HepG2 (cell line): ENCODE measurements around the gene TOGARAM1. TPM values are rescaled to one million over a fixed set of nuclear protein-coding genes. Genes with fewer than 3 reads are reported as not detected.

Experiments used
- ARNTL ChIP-seq: sonication (generic); formaldehyde crosslinking; IDR thresholded peaks from 2 replicates; pipeline ENCODE4 v1.4.0; 2020; ENCODE audit warnings: mild to moderate bottlenecking, missing genetic modification reagents
- BORCS8-MEF2B ChIP-seq: sonication (generic); formaldehyde crosslinking; IDR thresholded peaks from 2 replicates; pipeline ENCODE4 v1.8.0; 2022; ENCODE audit warnings: mild to moderate bottlenecking, missing genetic modification reagents
- ERF ChIP-seq: IDR thresholded peaks from 2 replicates; pipeline ENCODE4 v1.6.1; 2018; ENCODE audit warnings: missing biosample characterization, missing genetic modification reagents
- ESRRA ChIP-seq: sonication (generic); formaldehyde crosslinking; IDR thresholded peaks from 2 replicates; pipeline ENCODE4 v1.5.1; 2020; ENCODE audit warnings: mild to moderate bottlenecking, low read depth, missing genetic modification reagents
- FOXJ3 ChIP-seq: sonication (generic); formaldehyde crosslinking; IDR thresholded peaks from 2 replicates; pipeline ENCODE4 v1.4.0; 2020; ENCODE audit warnings: missing genetic modification reagents, mild to moderate bottlenecking, borderline replicate concordance
- HHEX ChIP-seq: IDR thresholded peaks from 2 replicates; pipeline ENCODE4 v1.6.1; 2016; ENCODE audit warnings: control low read depth
- HNRNPUL1 ChIP-seq: fragments of 200-400 bp; formaldehyde crosslinking; IDR thresholded peaks from 2 replicates; pipeline ENCODE4 v1.6.1; 2017; ENCODE audit warnings: low read depth, mild to moderate bottlenecking, low read length, moderate library complexity
- KMT2B ChIP-seq: IDR thresholded peaks from 2 replicates; pipeline ENCODE4 v1.6.1; 2016; ENCODE audit warnings: missing genetic modification reagents, missing compliant biosample characterization
- MTF2 ChIP-seq: sonication (generic); formaldehyde crosslinking; IDR thresholded peaks from 2 replicates; pipeline ENCODE4 v1.5.0; 2020; ENCODE audit warnings: missing genetic modification reagents, borderline replicate concordance
- NFE2L2 ChIP-seq: fragments of 150-350 bp; IDR thresholded peaks from 2 replicates; pipeline ENCODE4 v1.6.1; 2014; ENCODE audit warnings: low read length
- PHF8 ChIP-seq: sonication (generic); formaldehyde crosslinking; IDR thresholded peaks from 2 replicates; pipeline ENCODE4 v1.5.0; 2020; ENCODE audit warnings: missing genetic modification reagents
- PTBP1 ChIP-seq: fragments of 200-400 bp; formaldehyde crosslinking; IDR thresholded peaks from 2 replicates; pipeline ENCODE4 v1.6.1; 2018; ENCODE audit warnings: low read length, low read depth; ENCODE audit not compliant: poor library complexity, severe bottlenecking
- STAT5B ChIP-seq: sonication (generic); formaldehyde crosslinking; IDR thresholded peaks from 2 replicates; pipeline ENCODE4 v1.4.0; 2020; ENCODE audit warnings: missing genetic modification reagents
- YEATS2 ChIP-seq: sonication (generic); formaldehyde crosslinking; IDR thresholded peaks from 2 replicates; pipeline ENCODE4 v1.4.0; 2020; ENCODE audit warnings: missing genetic modification reagents, borderline replicate concordance
- ZFP62 ChIP-seq: sonication (generic); formaldehyde crosslinking; IDR thresholded peaks from 2 replicates; pipeline ENCODE4 v1.4.0; 2020; ENCODE audit warnings: missing genetic modification reagents
- ZKSCAN1 ChIP-seq: fragments of 150-350 bp; IDR thresholded peaks from 2 replicates; pipeline ENCODE4 v1.6.1; 2014; ENCODE audit warnings: low read length
- ZNF382 ChIP-seq: sonication (generic); formaldehyde crosslinking; IDR thresholded peaks from 2 replicates; pipeline ENCODE4 v1.5.0; 2020; ENCODE audit warnings: missing genetic modification reagents, mild to moderate bottlenecking, borderline replicate concordance
- ZNF543 ChIP-seq: sonication (generic); formaldehyde crosslinking; IDR thresholded peaks from 2 replicates; pipeline ENCODE4 v1.4.0; 2020; ENCODE audit warnings: mild to moderate bottlenecking, missing genetic modification reagents
- ZNF747 ChIP-seq: sonication (generic); formaldehyde crosslinking; IDR thresholded peaks from 2 replicates; pipeline ENCODE4 v1.8.1; 2023; ENCODE audit warnings: missing genetic modification reagents, mild to moderate bottlenecking, borderline replicate concordance
- polyA plus RNA-seq, 8 experiments: library from polyadenylated mRNA; depleted of rRNA in 3 of 8; stranded (reverse) in 7 of 8; unstranded in 1 of 8; fragments of >200 nt; fragmentation: Illumina TruSeq in 4 of 8; extraction: Trizol in 4 of 8; gene quantifications; 2 replicates each; pipeline versions ENCODE4 v1.2.1 to v1.2.3, GENCODE V29; 2011 to 2016; ENCODE audit warnings: low read depth in 4 of 8, missing spikeins in 1 of 8, mixed read lengths in 1 of 8; ENCODE audit not compliant: insufficient read depth in 1 of 8
- total RNA-seq, 5 experiments: library from RNA; depleted of rRNA; stranded (reverse); fragments of >200 nt; fragmentation: Illumina TruSeq; extraction: Trizol; gene quantifications; 2 replicates each; pipeline ENCODE4 v1.2.3, GENCODE V29; 2016; ENCODE audit warnings: low read depth in 1 of 5
- TF ChIP-seq, protein P1 (sequence below): IDR thresholded peaks from 2 replicates; pipeline ENCODE4 v1.6.1; 2012; ENCODE audit warnings: low read depth, low read length, improper control_type of control experiment
- TF ChIP-seq, protein P2 (sequence below): sonication (generic); formaldehyde crosslinking; IDR thresholded peaks from 2 replicates; pipeline ENCODE4 v1.4.0; 2020; ENCODE audit warnings: mild to moderate bottlenecking, missing genetic modification reagents, borderline replicate concordance
- TF ChIP-seq, protein P3 (sequence below): sonication (generic); formaldehyde crosslinking; IDR thresholded peaks from 2 replicates; pipeline ENCODE4 v1.4.0; 2020; ENCODE audit warnings: mild to moderate bottlenecking, low read depth, missing genetic modification reagents
- TF ChIP-seq, protein P4 (sequence below): sonication (generic); formaldehyde crosslinking; IDR thresholded peaks from 2 replicates; pipeline ENCODE4 v1.4.0; 2020; ENCODE audit warnings: missing genetic modification reagents, low read depth, mild to moderate bottlenecking, borderline replicate concordance

Gene TOGARAM1
- total and polyA plus RNA-seq, 2 of the 13 experiments (the other 11 are each of a cell fraction or from before 2014, with no cell fraction given) = 5.6 to 9.8 TPM

DNA sequence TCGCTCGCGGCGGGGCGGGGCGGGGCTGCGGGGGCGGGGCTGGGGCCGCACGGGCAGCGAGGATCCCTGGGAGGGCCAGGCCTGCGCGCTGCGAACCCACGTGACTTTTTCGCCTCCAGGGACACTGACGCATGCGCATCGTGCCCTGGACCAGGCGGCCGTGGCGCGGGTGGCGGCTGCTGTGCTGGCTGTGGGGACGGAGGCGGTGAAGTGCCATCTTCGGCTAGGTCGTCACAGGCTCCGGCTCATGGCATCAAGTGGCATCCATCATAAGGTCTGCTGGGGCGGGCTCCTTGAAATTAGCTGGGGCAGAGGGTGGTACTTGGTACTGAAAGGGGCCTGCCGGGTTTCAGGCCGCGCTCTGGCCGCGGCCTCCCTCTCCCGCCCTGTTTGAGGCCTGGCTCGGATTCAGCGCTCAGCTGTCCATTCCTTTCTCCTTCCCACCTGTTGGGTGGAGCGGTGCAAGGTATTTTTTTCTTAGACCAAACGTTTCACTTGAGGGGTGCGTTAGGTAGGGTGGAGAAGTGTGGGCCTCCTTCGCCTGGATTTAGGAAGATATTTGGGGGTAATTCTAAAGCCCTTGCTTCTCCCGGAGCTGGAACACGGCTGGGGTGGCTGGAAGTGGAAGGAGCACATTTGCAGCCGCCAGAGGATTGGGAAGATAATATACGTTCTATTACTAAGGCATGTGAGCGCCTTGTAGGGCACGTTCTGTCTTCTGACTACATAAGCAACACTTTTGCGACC, 122.2 kb downstream of the TOGARAM1 start, which contains the start of gene PRPF39 (continued):
- TF ChIP-seq, protein P1, sequence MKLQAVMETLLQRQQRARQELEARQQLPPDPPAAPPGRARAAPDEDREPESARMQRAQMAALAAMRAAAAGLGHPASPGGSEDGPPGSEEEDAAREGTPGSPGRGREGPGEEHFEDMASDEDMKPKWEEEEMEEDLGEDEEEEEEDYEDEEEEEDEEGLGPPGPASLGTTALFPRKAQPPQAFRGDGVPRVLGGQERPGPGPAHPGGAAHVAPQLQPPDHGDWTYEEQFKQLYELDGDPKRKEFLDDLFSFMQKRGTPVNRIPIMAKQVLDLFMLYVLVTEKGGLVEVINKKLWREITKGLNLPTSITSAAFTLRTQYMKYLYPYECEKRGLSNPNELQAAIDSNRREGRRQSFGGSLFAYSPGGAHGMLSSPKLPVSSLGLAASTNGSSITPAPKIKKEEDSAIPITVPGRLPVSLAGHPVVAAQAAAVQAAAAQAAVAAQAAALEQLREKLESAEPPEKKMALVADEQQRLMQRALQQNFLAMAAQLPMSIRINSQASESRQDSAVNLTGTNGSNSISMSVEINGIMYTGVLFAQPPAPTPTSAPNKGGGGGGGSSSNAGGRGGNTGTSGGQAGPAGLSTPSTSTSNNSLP = no peak
- TF ChIP-seq PTBP1 (no peak), ZNF382 (no peak), ESRRA (CRISPR knock-in tag) (no peak), PHF8 (CRISPR knock-in tag) (peak; percentile 96), ZNF747 (CRISPR knock-in tag) (no peak), KMT2B (CRISPR knock-in tag) (peak; percentile 70; the same call in 1 of the 2 replicates), ERF (no peak), ZFP62 (CRISPR knock-in tag) (no peak), BORCS8-MEF2B (CRISPR knock-in tag) (peak; percentile 76; the same call in 1 of the 2 replicates), FOXJ3 (CRISPR knock-in tag) (no peak), STAT5B (no peak), HNRNPUL1 (no peak), YEATS2 (peak; percentile 66; the same call in 1 of the 2 replicates), MTF2 (CRISPR knock-in tag) (no peak), ARNTL (CRISPR knock-in tag) (peak; percentile 75; the same call in 1 of the 2 replicates), ZNF543 (0 out of 2 replicates have a peak, but pooled peaks have one; percentile 40), ZKSCAN1 (no peak), HHEX (no peak), NFE2L2 (no peak)
- TF ChIP-seq, protein P2, sequence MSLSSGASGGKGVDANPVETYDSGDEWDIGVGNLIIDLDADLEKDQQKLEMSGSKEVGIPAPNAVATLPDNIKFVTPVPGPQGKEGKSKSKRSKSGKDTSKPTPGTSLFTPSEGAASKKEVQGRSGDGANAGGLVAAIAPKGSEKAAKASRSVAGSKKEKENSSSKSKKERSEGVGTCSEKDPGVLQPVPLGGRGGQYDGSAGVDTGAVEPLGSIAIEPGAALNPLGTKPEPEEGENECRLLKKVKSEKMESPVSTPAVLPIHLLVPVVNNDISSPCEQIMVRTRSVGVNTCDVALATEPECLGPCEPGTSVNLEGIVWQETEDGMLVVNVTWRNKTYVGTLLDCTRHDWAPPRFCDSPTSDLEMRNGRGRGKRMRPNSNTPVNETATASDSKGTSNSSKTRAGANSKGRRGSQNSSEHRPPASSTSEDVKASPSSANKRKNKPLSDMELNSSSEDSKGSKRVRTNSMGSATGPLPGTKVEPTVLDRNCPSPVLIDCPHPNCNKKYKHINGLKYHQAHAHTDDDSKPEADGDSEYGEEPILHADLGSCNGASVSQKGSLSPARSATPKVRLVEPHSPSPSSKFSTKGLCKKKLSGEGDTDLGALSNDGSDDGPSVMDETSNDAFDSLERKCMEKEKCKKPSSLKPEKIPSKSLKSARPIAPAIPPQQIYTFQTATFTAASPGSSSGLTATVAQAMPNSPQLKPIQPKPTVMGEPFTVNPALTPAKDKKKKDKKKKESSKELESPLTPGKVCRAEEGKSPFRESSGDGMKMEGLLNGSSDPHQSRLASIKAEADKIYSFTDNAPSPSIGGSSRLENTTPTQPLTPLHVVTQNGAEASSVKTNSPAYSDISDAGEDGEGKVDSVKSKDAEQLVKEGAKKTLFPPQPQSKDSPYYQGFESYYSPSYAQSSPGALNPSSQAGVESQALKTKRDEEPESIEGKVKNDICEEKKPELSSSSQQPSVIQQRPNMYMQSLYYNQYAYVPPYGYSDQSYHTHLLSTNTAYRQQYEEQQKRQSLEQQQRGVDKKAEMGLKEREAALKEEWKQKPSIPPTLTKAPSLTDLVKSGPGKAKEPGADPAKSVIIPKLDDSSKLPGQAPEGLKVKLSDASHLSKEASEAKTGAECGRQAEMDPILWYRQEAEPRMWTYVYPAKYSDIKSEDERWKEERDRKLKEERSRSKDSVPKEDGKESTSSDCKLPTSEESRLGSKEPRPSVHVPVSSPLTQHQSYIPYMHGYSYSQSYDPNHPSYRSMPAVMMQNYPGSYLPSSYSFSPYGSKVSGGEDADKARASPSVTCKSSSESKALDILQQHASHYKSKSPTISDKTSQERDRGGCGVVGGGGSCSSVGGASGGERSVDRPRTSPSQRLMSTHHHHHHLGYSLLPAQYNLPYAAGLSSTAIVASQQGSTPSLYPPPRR (CRISPR knock-in tag) = peak; percentile 43; the same call in 1 of the 2 replicates
- TF ChIP-seq, protein P3, sequence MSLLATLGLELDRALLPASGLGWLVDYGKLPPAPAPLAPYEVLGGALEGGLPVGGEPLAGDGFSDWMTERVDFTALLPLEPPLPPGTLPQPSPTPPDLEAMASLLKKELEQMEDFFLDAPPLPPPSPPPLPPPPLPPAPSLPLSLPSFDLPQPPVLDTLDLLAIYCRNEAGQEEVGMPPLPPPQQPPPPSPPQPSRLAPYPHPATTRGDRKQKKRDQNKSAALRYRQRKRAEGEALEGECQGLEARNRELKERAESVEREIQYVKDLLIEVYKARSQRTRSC (CRISPR knock-in tag) = no peak
- TF ChIP-seq, protein P4, sequence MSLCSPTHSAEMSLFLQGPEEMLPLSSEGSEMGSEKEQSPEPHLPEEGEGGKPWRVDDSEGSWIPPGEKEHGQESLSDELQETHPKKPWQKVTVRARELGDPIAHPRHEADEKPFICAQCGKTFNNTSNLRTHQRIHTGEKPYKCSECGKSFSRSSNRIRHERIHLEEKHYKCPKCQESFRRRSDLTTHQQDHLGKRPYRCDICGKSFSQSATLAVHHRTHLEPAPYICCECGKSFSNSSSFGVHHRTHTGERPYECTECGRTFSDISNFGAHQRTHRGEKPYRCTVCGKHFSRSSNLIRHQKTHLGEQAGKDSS (CRISPR knock-in tag) = no peak
